MCF 10A (cell line): ENCODE data around the gene NLGN4Y. TPM values are rescaled to one million over a fixed set of nuclear protein-coding genes. Genes with fewer than 3 reads are reported as not detected.

Experiments used
- BruUV-seq: library from RNA; stranded (reverse); fragments of 400-500 nt; replicated peaks from 2 replicates; lab custom pipeline; 2021; lab: Mats Ljungman, UMichigan
- CTCF ChIA-PET: fragments of 300-600 bp; sonication (Branson Sonifier 250); formaldehyde crosslinking; extraction: SDS; loops from one replicate; lab custom pipeline; 2021; ENCODE audit warnings: antibody characterized with exemption, inconsistent platforms; lab: Yijun Ruan, JAX
- POLR2A ChIA-PET: fragments of 300-600, 350-650 bp; sonication (Branson Sonifier 250); formaldehyde crosslinking; extraction: SDS; loops from one replicate; lab custom pipeline; 2020; ENCODE audit warnings: antibody characterized with exemption, inconsistent platforms; lab: Yijun Ruan, JAX
- DNase-seq: peaks from one replicate; pipeline ENCODE4 v3.0.0-alpha.2; 2018; ENCODE audit not compliant: unreplicated experiment
- H3K27ac Mint-ChIP-seq: one replicate; pipeline ENCODE4 v1.8.0; 2022; ENCODE audit warnings: mild to moderate bottlenecking, low read depth, mixed read lengths; ENCODE audit not compliant: unreplicated experiment
- H3K27me3 Mint-ChIP-seq: one replicate; pipeline ENCODE4 v1.8.0; 2022; ENCODE audit warnings: mixed read lengths; ENCODE audit not compliant: insufficient read depth, unreplicated experiment
- H3K36me3 Mint-ChIP-seq: one replicate; pipeline ENCODE4 v1.8.0; 2022; ENCODE audit warnings: mild to moderate bottlenecking, moderate library complexity, mixed read lengths; ENCODE audit not compliant: insufficient read depth, unreplicated experiment
- H3K4me1 Mint-ChIP-seq: one replicate; pipeline ENCODE4 v1.8.0; 2022; ENCODE audit warnings: mixed read lengths; ENCODE audit not compliant: insufficient read depth, unreplicated experiment
- H3K4me3 Mint-ChIP-seq: one replicate; pipeline ENCODE4 v1.8.0; 2022; ENCODE audit warnings: mild to moderate bottlenecking, moderate library complexity, mixed read lengths; ENCODE audit not compliant: unreplicated experiment
- H3K9me3 Mint-ChIP-seq: one replicate; pipeline ENCODE4 v1.8.0; 2022; ENCODE audit warnings: mixed read lengths; ENCODE audit not compliant: unreplicated experiment
- intact Hi-C: fragments of 100-400 bp; cut with micrococcal nuclease; formaldehyde crosslinking; loops from 2 replicates; pipeline ENCODE4 v1.14.1; 2022
- total RNA-seq: library from RNA; stranded (reverse); gene quantifications from 2 replicates; pipeline ENCODE4 v1.2.3, GENCODE V29; 2022
- TF ChIP-seq, protein P1 (sequence below): fragments of 200-600 bp; IDR thresholded peaks from one replicate; pipeline ENCODE4 v1.8.0; 2022; ENCODE audit warnings: antibody characterized with exemption, mild to moderate bottlenecking; ENCODE audit not compliant: unreplicated experiment

The NLGN4Y gene
- total RNA-seq, 1 experiment from 2014 or later: not detected

DNA sequence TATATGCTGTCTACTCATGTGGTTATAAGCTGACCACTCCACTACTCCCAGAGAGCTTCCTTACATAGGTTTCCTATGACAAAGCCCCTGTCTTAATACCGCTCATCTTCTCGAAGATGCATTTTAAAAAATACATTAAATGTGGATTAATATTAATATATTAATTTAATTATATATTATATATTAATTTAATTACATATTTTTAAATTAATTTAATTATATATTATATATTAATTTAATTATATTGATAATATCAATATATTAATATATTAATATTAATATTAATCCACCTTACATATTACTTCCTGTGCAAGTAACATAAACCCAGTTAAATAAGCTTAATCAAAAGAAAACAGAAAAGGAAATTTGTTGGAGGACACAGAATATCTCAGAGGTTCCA lies 19.7 kb upstream of the NLGN4Y start:
- CTCF ChIA-PET: no interaction called here
- H3K4me3 Mint-ChIP-seq: no peak overlapping the region
- no peaks in the 10 kb centered on the region for H3K9me3 Mint-ChIP-seq
- TF ChIP-seq, protein P1, sequence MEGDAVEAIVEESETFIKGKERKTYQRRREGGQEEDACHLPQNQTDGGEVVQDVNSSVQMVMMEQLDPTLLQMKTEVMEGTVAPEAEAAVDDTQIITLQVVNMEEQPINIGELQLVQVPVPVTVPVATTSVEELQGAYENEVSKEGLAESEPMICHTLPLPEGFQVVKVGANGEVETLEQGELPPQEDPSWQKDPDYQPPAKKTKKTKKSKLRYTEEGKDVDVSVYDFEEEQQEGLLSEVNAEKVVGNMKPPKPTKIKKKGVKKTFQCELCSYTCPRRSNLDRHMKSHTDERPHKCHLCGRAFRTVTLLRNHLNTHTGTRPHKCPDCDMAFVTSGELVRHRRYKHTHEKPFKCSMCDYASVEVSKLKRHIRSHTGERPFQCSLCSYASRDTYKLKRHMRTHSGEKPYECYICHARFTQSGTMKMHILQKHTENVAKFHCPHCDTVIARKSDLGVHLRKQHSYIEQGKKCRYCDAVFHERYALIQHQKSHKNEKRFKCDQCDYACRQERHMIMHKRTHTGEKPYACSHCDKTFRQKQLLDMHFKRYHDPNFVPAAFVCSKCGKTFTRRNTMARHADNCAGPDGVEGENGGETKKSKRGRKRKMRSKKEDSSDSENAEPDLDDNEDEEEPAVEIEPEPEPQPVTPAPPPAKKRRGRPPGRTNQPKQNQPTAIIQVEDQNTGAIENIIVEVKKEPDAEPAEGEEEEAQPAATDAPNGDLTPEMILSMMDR: no peak
- no peak overlapping the region for H3K27ac Mint-ChIP-seq
- no TSS peak for BruUV-seq
- no peaks in the 10 kb centered on the region for H3K36me3 Mint-ChIP-seq
- POLR2A ChIA-PET: no interaction called here
- intact Hi-C loops: no loop called here
- DNase-seq: no peak
- H3K27me3 Mint-ChIP-seq: no peaks in the 10 kb centered on the region
- H3K4me1 Mint-ChIP-seq: no peaks in the 10 kb centered on the region

DNA sequence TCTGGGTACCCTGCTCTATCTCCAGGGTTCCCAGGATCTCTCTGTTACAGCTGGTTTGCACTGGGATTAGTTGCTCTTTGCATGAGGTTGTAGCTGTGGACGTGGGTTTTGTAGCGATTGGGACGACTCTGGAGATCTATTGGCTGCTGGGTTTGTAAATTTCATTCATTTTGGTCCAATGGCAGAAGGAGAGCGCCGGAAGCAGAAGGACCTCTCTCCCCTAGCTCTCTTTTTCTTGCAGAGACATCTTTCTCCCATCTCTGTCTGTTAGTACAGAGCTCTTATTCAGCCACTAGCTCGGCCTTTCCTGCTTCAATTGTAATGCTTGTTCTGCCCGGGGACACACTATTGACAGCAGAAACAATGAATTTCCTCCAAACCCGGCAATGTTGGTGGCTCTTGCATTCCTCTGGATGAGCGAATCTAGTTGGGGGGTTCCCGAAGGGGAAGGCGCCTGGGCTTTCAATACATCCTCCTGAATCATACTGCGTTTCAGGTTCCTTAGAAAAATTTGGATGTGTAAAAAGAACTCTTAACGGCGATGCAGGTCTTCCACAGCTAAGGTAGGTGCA lies 1.9 kb upstream of the NLGN4Y start:
- Mint-ChIP-seq H3K36me3 (no peaks in the 10 kb centered on the region), H3K27me3 (no peaks in the 10 kb centered on the region), H3K27ac (no peak overlapping the region), H3K4me1 (no peaks in the 10 kb centered on the region), H3K4me3 (no peak overlapping the region), H3K9me3 (no peaks in the 10 kb centered on the region)
- intact Hi-C loops: no loop called here
- no peak for DNase-seq
- BruUV-seq: no TSS peak
- ChIA-PET POLR2A (no interaction called here), CTCF (no interaction called here)
- TF ChIP-seq, protein P1: no peak

DNA sequence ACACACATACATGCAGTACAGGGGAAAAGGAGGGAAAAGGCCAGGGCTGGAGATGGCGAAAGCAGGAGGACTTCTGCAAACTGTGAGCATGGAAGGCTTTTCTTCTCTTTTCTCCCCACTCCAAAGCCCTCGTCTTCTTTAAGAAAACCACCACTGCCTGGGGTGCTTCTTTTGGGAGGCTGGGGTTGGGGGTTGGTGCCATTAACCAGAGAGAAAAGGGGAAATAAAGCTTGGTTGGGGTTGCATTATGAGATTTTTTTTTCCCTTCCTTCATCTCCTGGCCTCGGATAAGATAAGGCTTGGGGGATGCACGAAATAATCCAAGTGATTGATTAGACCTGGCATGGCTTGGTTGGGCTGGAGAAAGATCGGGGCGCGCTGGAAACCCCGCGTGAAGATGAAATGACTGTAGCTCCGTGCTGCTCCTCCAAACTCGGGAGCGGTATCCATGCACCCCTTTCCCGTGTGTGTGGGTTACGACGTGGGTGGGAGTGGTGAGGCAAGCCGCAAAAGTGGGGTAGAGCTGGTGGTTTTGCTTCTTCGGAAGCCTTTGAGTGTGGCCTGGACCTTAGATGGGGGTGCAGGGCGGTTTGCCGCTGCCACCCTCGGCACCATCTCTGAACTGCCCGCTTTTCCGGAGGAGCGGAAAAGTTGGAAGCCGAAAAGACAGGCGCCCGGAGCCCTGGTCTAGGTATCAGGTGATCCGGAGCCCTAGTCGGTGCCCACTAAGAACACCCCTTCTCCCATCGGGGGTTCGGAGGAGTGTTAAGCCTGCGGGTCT lies 648 bp upstream of the NLGN4Y start:
- H3K4me1 Mint-ChIP-seq: no peaks in the 10 kb centered on the region
- no peaks in the 10 kb centered on the region for H3K36me3 Mint-ChIP-seq
- no TSS peak for BruUV-seq
- TF ChIP-seq, protein P1: no peak
- ChIA-PET CTCF (no interaction called here), POLR2A (no interaction called here)
- no peaks in the 10 kb centered on the region for H3K27me3 Mint-ChIP-seq
- no peak for DNase-seq
- H3K4me3 Mint-ChIP-seq: no peak overlapping the region
- H3K9me3 Mint-ChIP-seq: no peaks in the 10 kb centered on the region
- H3K27ac Mint-ChIP-seq: no peak overlapping the region
- intact Hi-C loops: no loop called here

DNA sequence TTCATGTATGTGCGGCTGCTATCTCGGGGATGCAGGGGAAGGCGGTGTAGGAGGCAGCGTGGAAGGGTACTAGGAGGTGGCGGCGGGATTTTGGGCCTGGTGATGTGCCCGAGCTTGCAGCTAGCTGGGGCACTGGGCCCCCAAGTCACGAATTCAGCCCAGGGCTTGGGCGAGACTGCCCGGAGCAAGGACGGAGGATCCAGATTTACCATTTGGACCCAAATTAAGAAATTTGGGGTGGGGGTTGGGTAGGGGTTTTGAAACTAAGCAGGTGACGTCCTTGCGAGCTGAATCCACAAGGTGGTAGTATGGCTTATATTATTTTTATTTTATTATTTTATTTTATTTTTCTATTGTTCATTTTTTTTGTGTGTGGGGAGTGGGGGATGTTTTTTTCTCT lies 986 bp downstream of the NLGN4Y start:
- DNase-seq: no peak
- BruUV-seq: no TSS peak
- Mint-ChIP-seq H3K4me1 (no peaks in the 10 kb centered on the region), H3K4me3 (no peak overlapping the region), H3K36me3 (no peaks in the 10 kb centered on the region), H3K27me3 (no peaks in the 10 kb centered on the region), H3K27ac (no peak overlapping the region), H3K9me3 (no peaks in the 10 kb centered on the region)
- intact Hi-C loops: no loop called here
- ChIA-PET CTCF (no interaction called here), POLR2A (no interaction called here)
- TF ChIP-seq, protein P1: no peak
